ENCODE results near the gene MRPL14. TPM values are rescaled to one million over a fixed set of nuclear protein-coding genes. Genes with fewer than 3 reads are reported as not detected.
"Not testable (repeated sequence)": the region's sequence is repeated elsewhere in the genome, so short reads cannot be mapped to it uniquely, and the experiment has no call there.

Gene MRPL14
- polyA plus RNA-seq, 1 donor: 51.4 TPM

DNA sequence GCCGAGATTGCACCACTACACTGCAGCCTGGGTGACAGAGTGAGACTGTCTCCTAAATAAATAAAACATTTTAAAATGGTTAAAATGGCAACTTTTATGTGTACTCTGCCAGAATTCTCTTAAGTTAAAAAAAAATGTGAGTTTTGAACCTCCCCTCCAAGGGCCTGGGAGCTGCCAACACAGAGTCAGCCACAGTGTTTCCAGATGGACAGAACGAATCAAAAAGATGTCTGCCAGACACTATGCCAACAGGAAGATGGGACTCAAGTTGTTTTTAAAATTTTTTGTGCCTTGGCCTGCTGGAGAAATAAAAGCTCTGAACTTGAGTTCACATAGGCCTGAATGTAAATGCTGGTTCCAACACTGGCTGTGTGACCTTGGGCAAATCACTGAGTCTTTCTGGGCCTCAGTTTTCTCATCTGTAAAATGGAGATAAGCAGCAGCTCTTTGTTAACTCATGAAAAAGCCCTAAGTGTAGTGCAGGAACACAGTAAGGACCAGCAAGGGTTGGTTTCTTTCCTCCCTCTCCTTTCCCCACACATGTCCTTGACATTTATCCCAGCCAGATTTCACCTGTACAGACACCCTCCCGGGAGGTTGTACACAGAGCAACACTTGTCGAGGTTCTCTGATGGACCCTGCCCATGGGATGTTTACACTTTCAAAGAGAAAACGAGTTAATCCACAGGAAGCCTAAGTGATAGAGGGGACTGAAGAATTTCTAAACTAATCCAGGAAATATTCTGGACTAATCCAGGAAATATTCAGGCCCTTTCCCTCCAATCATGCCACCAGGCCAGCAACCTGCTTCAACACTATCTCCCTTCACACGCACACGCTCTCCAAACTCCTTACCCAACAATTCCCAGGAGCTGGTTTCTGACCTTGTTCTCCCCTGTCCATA lies 35.0 kb downstream of the MRPL14 start:
- no CpG with 5 or more reads among the region's 7 CpGs for WGBS (ENCODE audit: insufficient coverage, low lambda C conversion rate)
- H3K4me1 ChIP-seq (ENCODE audit: control insufficient read depth, insufficient read depth, low read length): peaks cover 15% of the 10 kb centered on the region
- H3K27ac ChIP-seq (ENCODE audit: low read length): no peak overlapping the region
- DNase-seq: no peak
- H3K9me3 ChIP-seq (ENCODE audit: control insufficient read depth, low read depth, low read length): no peaks in the 10 kb centered on the region
- no peaks in the 10 kb centered on the region for H3K27me3 ChIP-seq (ENCODE audit: control insufficient read depth, insufficient read depth, low read length)
- peaks cover 4% of the 10 kb centered on the region for H3K36me3 ChIP-seq (ENCODE audit: control insufficient read depth, insufficient read depth, low read length)
- no peak overlapping the region for H3K4me3 ChIP-seq (ENCODE audit: low read length)

DNA sequence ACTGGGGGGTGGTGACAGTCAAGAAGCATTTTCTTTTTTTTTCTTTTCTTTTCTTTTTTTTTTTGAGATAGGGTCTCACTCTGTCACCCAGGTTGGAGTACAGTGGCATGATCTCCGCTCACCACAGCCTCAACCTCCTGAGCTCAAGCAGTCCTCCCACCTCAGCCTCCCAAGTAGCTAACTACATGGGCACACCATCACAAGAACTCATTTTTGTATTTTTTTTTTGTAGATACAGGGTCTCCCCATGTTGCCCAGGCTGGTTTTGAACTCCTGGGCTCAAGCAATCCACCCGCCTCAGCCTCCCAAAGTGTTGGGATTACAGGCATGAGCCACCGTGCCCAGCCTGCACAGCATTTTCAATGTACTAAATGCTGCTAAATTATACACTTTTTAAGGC lies 35.9 kb downstream of the MRPL14 start:
- DNase-seq; H3K9me3 ChIP-seq (ENCODE audit: control insufficient read depth, low read depth, low read length); H3K4me3 ChIP-seq (ENCODE audit: low read length); H3K36me3 ChIP-seq (ENCODE audit: control insufficient read depth, insufficient read depth, low read length); H3K27me3 ChIP-seq (ENCODE audit: control insufficient read depth, insufficient read depth, low read length); H3K27ac ChIP-seq (ENCODE audit: low read length): not testable (repeated sequence)
- H3K4me1 ChIP-seq (ENCODE audit: control insufficient read depth, insufficient read depth, low read length): peaks cover 16% of the 10 kb centered on the region
- 100% methylated on average over 1 of the region's 3 CpGs for WGBS (ENCODE audit: insufficient coverage, low lambda C conversion rate)

DNA sequence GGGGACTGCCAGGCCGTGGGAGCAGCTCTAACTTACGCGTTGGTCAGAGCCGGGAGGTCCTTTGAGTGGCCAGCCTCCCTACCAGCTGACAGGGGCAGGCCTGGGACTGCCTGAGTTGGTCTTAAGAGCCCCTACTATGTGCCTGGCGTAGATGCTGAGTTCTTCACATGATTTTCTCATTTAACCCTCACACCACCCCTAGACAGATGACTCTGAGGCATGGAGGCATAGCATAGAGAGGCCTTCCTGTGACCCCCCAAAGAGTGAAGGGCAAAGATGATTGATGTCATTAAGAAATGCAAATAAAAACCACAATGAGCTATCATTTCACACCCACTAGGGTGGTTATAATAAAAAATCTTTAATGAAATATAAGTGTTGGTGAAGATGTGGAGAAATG lies 36.8 kb downstream of the MRPL14 start:
- no peak overlapping the region for H3K4me3 ChIP-seq (ENCODE audit: low read length)
- H3K36me3 ChIP-seq (ENCODE audit: control insufficient read depth, insufficient read depth, low read length): peaks cover 4% of the 10 kb centered on the region
- no peak for DNase-seq
- H3K9me3 ChIP-seq (ENCODE audit: control insufficient read depth, low read depth, low read length): no peaks in the 10 kb centered on the region
- WGBS (ENCODE audit: insufficient coverage, low lambda C conversion rate): no CpG with 5 or more reads among the region's 5 CpGs
- H3K4me1 ChIP-seq (ENCODE audit: control insufficient read depth, insufficient read depth, low read length): peaks cover 16% of the 10 kb centered on the region
- H3K27me3 ChIP-seq (ENCODE audit: control insufficient read depth, insufficient read depth, low read length): no peaks in the 10 kb centered on the region
- no peak overlapping the region for H3K27ac ChIP-seq (ENCODE audit: low read length)

DNA sequence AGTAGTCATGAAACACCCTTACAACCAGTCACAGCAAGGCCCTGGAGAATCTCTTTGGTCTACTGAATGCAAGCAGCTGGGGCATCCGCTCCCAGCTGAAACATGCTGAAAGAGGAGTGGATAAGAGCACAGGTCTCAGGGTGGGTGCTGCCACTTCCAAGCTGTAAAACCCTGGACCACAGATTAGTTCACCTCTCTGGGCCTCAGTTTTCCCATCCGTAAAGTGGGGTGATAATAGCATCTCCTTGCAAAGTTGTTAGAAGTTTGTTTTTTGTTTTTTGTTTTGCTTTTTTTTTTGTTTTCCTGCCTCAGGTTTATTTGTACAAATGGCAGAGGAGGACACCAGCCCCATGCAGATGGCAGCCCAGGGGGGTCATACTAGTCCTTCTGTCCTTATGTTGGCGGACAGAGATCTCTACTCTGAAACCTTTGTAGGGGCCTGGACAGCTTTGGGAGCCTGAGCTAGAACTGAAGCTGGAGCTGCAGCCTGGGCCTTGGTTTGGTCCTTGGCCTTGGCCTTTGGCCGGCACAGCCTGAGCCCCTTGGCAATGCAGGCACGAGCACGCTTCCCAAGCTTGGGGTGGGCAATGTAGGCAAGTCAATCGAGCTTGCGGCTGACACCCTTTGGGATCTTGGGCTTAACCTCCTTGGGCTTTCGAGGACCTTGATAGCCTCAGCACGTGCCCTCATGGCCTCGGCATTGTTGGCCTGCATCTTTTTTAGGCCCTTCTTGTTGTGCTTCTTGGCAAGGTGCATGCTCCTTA lies 38.2 kb downstream of the MRPL14 start:
- no peaks in the 10 kb centered on the region for H3K27me3 ChIP-seq (ENCODE audit: control insufficient read depth, insufficient read depth, low read length)
- whole genome bisulfite sequencing (ENCODE audit: insufficient coverage, low lambda C conversion rate): no CpG with 5 or more reads among the region's 11 CpGs

DNA sequence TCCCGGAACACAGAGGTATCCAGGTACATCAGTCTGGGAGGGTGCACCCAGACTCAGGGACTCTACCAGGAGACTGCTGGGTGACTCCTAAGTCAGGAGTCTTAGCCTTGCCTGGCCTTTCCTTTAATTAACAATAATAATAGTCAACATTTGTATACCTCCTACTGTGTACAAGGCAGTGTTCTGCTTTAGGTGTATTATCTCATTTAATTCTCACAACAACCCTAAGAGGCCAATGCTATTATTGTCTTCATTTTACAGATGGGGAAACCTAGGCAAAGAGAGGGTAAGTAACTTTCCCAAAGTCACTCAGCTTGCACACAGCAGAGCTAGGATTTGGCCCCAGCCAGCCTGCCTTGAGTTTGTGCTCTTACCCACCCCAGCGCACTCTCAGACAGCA lies 39.6 kb downstream of the MRPL14 start:
- H3K27me3 ChIP-seq (ENCODE audit: control insufficient read depth, insufficient read depth, low read length): no peaks in the 10 kb centered on the region
- H3K4me3 ChIP-seq (ENCODE audit: low read length): no peak overlapping the region
- no peaks in the 10 kb centered on the region for H3K9me3 ChIP-seq (ENCODE audit: control insufficient read depth, low read depth, low read length)
- peaks cover 4% of the 10 kb centered on the region for H3K36me3 ChIP-seq (ENCODE audit: control insufficient read depth, insufficient read depth, low read length)
- H3K27ac ChIP-seq (ENCODE audit: low read length): no peak overlapping the region
- WGBS (ENCODE audit: insufficient coverage, low lambda C conversion rate): no CpG with 5 or more reads among the region's 2 CpGs
- peaks cover 3% of the 10 kb centered on the region for H3K4me1 ChIP-seq (ENCODE audit: control insufficient read depth, insufficient read depth, low read length)
- no peak for DNase-seq

More for the DNA sequence above, 38.2 kb downstream of the MRPL14 start:
- no peak overlapping the region for H3K27ac ChIP-seq (ENCODE audit: low read length)
- H3K4me3 ChIP-seq (ENCODE audit: low read length): no peak overlapping the region
- peaks cover 4% of the 10 kb centered on the region for H3K36me3 ChIP-seq (ENCODE audit: control insufficient read depth, insufficient read depth, low read length)
- H3K9me3 ChIP-seq (ENCODE audit: control insufficient read depth, low read depth, low read length): no peaks in the 10 kb centered on the region
- DNase-seq: no peak
- peaks cover 5% of the 10 kb centered on the region for H3K4me1 ChIP-seq (ENCODE audit: control insufficient read depth, insufficient read depth, low read length)

DNA sequence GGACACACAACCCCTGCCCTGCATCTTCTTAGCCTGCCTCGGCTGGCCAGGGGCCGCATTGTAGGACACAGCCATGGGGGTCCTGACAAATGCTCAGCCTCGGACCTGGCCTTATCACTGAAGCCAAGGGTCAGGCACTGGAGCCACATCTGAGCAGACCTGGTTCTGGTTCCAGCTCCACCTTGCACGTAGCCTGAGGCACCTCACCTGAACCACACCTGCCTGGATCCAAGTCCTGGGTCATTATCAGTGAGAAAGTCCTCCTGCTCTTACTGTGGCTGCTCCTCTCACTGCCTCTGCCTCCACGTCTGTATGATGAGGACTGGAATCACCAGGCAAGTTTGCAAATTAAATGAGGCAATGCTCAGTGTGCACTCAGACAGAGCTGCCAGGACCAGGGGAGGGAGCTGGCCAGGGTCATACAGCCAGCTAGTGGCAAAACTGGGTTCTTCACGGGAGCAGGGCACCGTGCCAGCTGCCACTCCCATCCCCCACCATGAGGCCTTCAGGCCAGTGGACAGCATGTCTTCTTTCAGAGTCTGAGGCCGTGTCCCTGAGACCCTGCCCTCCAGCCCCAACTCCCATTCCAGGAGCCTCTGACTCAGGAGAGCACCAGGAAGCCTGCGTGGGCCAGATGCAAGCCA lies 40.2 kb downstream of the MRPL14 start:
- Histone ChIP-seq H3K27me3 (ENCODE audit: control insufficient read depth, insufficient read depth, low read length) (no peaks in the 10 kb centered on the region), H3K9me3 (ENCODE audit: control insufficient read depth, low read depth, low read length) (no peaks in the 10 kb centered on the region), H3K27ac (ENCODE audit: low read length) (no peak overlapping the region), H3K4me3 (ENCODE audit: low read length) (no peak overlapping the region), H3K36me3 (ENCODE audit: control insufficient read depth, insufficient read depth, low read length) (peaks cover 4% of the 10 kb centered on the region), H3K4me1 (ENCODE audit: control insufficient read depth, insufficient read depth, low read length) (peaks cover 3% of the 10 kb centered on the region)
- DNase-seq: peak in 1 of 2 donors; percentile 53
- no CpG with 5 or more reads among the region's 9 CpGs for WGBS (ENCODE audit: insufficient coverage, low lambda C conversion rate)

DNA sequence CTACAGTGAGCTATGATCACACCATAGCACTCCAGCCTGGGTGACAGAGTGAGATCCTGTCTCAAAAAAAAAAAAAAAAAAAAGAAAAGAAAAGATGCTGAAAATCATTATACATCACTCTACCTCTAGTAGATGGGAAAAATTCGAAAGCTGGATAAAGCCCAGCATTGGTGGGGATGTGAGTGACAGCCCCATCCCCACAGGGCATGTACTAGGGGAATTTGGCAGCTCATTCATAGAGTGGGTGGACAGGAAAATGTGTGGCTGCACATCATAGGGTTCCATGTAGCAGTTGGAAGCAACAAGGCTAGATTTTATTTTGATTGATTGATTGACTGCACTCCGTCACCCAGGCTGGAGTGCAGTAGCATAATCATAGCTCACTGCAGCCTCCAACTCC lies 42.0 kb downstream of the MRPL14 start:
- no peak overlapping the region for H3K27ac ChIP-seq (ENCODE audit: low read length)
- H3K4me1 ChIP-seq (ENCODE audit: control insufficient read depth, insufficient read depth, low read length): peaks cover 3% of the 10 kb centered on the region
- H3K36me3 ChIP-seq (ENCODE audit: control insufficient read depth, insufficient read depth, low read length): peaks cover 4% of the 10 kb centered on the region
- no peaks in the 10 kb centered on the region for H3K9me3 ChIP-seq (ENCODE audit: control insufficient read depth, low read depth, low read length)
- H3K27me3 ChIP-seq (ENCODE audit: control insufficient read depth, insufficient read depth, low read length): no peaks in the 10 kb centered on the region
- no peak for DNase-seq
- WGBS (ENCODE audit: insufficient coverage, low lambda C conversion rate): no CpG with 5 or more reads among the region's 2 CpGs
- H3K4me3 ChIP-seq (ENCODE audit: low read length): no peak overlapping the region

DNA sequence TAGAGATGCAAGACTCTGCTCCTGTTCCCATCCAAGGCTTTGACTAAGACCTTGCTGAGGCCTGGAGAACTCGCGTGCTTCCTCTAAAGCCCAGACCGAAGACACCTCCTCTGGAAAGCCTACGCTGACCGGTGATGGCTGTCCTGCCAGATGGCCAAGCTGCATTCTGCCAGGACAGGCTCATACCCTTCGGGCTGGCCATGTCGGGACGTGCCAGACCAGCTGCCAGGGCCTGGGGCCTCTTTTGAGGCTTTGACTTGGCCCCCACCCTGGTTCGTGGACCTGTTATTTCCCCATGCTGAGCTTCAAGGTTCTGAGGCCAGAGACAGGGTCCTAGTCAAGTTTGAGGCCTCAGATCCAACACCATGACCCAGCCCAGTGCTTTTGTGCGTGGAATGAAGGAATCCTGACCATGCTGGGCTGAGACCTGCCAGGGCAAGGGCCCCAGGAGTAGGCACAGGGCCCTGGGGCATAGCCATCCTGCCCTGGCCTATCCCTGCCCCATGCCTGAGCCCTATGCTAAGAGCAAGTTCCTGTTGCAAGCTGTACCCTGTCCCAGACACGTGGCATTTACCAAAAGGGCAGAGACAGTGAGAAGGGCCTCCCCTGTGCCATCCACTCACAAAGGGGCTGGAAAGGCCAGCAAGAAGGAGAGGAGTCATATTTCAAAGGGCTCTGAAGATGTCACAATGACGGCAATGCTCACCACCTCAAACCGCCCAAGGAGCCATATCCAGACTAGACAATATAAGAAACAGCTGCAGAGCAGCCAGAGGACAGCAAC lies 42.8 kb downstream of the MRPL14 start:
- no CpG with 5 or more reads among the region's 13 CpGs for WGBS (ENCODE audit: insufficient coverage, low lambda C conversion rate)
- H3K4me1 ChIP-seq (ENCODE audit: control insufficient read depth, insufficient read depth, low read length): peaks cover 3% of the 10 kb centered on the region
- no peak overlapping the region for H3K4me3 ChIP-seq (ENCODE audit: low read length)
- DNase-seq: no peak
- no peak overlapping the region for H3K27ac ChIP-seq (ENCODE audit: low read length)
- no peaks in the 10 kb centered on the region for H3K27me3 ChIP-seq (ENCODE audit: control insufficient read depth, insufficient read depth, low read length)
- peaks cover 4% of the 10 kb centered on the region for H3K36me3 ChIP-seq (ENCODE audit: control insufficient read depth, insufficient read depth, low read length)
- no peaks in the 10 kb centered on the region for H3K9me3 ChIP-seq (ENCODE audit: control insufficient read depth, low read depth, low read length)

DNA sequence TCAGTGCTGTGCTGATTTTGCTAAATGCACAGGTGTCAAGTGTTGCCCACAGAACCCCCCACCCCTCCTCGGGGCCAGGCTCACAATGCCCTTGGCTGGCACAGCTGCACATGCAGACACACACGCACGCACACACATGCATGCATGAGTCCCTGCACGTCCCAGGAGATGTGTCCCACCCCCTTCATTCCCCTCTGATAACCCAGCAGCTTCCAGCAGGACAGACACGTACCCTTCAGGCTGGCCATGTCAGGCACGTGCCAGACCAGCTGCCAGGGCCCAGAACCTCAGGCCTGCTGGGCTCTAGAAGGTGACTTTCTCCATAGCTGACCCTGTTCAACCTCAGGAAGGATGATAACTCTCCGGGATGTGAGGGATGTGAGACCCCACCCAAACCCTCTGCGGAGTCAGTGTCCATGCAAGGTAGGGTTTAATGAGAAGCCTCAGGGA lies 44.4 kb downstream of the MRPL14 start:
- WGBS (ENCODE audit: insufficient coverage, low lambda C conversion rate): no CpG with 5 or more reads among the region's 8 CpGs
- no peaks in the 10 kb centered on the region for H3K27me3 ChIP-seq (ENCODE audit: control insufficient read depth, insufficient read depth, low read length)
- DNase-seq: no peak
- H3K9me3 ChIP-seq (ENCODE audit: control insufficient read depth, low read depth, low read length): no peaks in the 10 kb centered on the region
- H3K36me3 ChIP-seq (ENCODE audit: control insufficient read depth, insufficient read depth, low read length): no peaks in the 10 kb centered on the region
- H3K4me1 ChIP-seq (ENCODE audit: control insufficient read depth, insufficient read depth, low read length): peaks cover 3% of the 10 kb centered on the region
- H3K27ac ChIP-seq (ENCODE audit: low read length): no peak overlapping the region
- H3K4me3 ChIP-seq (ENCODE audit: low read length): no peak overlapping the region

DNA sequence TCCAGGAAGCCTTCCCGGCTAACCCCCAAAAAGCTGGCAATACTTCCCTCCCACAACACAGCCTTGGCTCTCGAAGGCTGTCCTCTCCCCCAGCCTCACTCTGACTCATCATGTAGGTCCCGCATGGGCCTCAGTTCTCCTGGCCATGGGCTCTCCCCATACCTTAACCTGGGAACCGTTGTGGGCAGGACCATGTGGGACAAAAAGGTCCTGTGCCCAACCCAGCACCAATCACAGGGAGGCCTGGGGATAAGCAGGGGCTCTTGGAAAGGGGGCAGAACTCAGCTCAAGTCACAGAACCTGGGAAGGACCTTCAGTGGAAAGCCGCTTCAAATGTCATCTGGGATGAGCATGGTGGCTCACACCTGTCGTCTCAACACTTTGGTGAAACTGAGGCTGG lies 45.5 kb downstream of the MRPL14 start:
- Histone ChIP-seq H3K4me1 (ENCODE audit: control insufficient read depth, insufficient read depth, low read length) (peaks cover 7% of the 10 kb centered on the region), H3K36me3 (ENCODE audit: control insufficient read depth, insufficient read depth, low read length) (no peaks in the 10 kb centered on the region), H3K9me3 (ENCODE audit: control insufficient read depth, low read depth, low read length) (no peaks in the 10 kb centered on the region), H3K27ac (ENCODE audit: low read length) (no peak overlapping the region), H3K27me3 (ENCODE audit: control insufficient read depth, insufficient read depth, low read length) (no peaks in the 10 kb centered on the region), H3K4me3 (ENCODE audit: low read length) (no peak overlapping the region)
- no CpG with 5 or more reads among the region's 6 CpGs for WGBS (ENCODE audit: insufficient coverage, low lambda C conversion rate)
- no peak for DNase-seq

Measured in large intestine (tissue), 3 donors.